OCI-LY3 (cell line): ENCODE results near the gene SH3PXD2B.

Source experiments
- H2AFZ ChIP-seq: fragments of 200-600, 300-600 bp; shearing (Covaris generic); 2 replicates; pipeline ENCODE4 v1.6.0; 2014; ENCODE audit warnings: antibody characterized with exemption, low read depth, low read length
- H3K27ac ChIP-seq: fragments of 200-600, 300-600 bp; sonication (generic); 2 replicates; pipeline ENCODE4 v1.5.1; 2014; ENCODE audit warnings: mild to moderate bottlenecking, low read length, moderate library complexity, mixed read lengths
- H3K27me3 ChIP-seq: fragments of 200-600, 300-600 bp; sonication (generic); 2 replicates; pipeline ENCODE4 v1.6.1; 2014; ENCODE audit warnings: low read depth, low read length, mixed read lengths
- H3K36me3 ChIP-seq: fragments of 200-600, 300-600 bp; sonication (generic); replicated peaks from 2 replicates; pipeline ENCODE3; 2014; ENCODE audit warnings: low read depth, low read length, mixed read lengths
- H3K4me1 ChIP-seq: fragments of 300-600, 200-600 bp; sonication (generic); 2 replicates; pipeline ENCODE4 v1.6.1; 2014; ENCODE audit warnings: low read length, mixed read lengths
- H3K4me2 ChIP-seq: fragments of 200-600, 300-600 bp; sonication (generic); 2 replicates; pipeline ENCODE4 v1.6.1; 2014; ENCODE audit warnings: low read length, mixed read lengths
- H3K4me3 ChIP-seq: fragments of 300-600, 200-600 bp; sonication (generic); 2 replicates; pipeline ENCODE4 v1.5.1; 2014; ENCODE audit warnings: antibody characterized with exemption, mild to moderate bottlenecking, low read length, moderate library complexity
- H3K79me2 ChIP-seq: fragments of 300-600, 200-600 bp; shearing (Covaris generic); 2 replicates; pipeline ENCODE4 v1.6.1; 2014; ENCODE audit warnings: mild to moderate bottlenecking, low read length, mixed read lengths
- H3K9ac ChIP-seq: fragments of 300-600, 200-600 bp; shearing (Covaris generic); 2 replicates; pipeline ENCODE4 v1.6.0; 2014; ENCODE audit warnings: mild to moderate bottlenecking, low read length, moderate library complexity
- H3K9me3 ChIP-seq: fragments of 200-600, 300-600 bp; shearing (Covaris generic); 2 replicates; pipeline ENCODE4 v1.6.1; 2014; ENCODE audit warnings: low read length, mixed read lengths; ENCODE audit not compliant: insufficient read depth
- H4K20me1 ChIP-seq: fragments of 200-600, 300-600 bp; sonication (generic); 2 replicates; pipeline ENCODE4 v1.6.1; 2016; ENCODE audit warnings: low read length, mixed read lengths; ENCODE audit not compliant: insufficient read depth
- CTCF ChIP-seq: fragments of 200-600, 300-600 bp; sonication (generic); IDR thresholded peaks from 2 replicates; pipeline ENCODE4 v1.5.1; 2014; ENCODE audit warnings: antibody characterized with exemption, low read length, low read depth
- EZH2phosphoT487 ChIP-seq: fragments of 200-600 bp; shearing (Covaris generic); IDR thresholded peaks from 2 replicates; pipeline ENCODE4 v1.6.1; 2018; ENCODE audit warnings: antibody characterized with exemption, mixed run types, low read depth

Gene SH3PXD2B

GRCh38 chr5:172478256-172478655, 23.9 kb upstream of the SH3PXD2B start:
- H3K4me1 ChIP-seq, result no peaks in the 10 kb centered on the region
- H3K4me2 ChIP-seq, result no peak overlapping the region
- no peaks in the 10 kb centered on the region for H3K9me3 ChIP-seq
- no peak overlapping the region for H3K27ac ChIP-seq
- no peaks in the 10 kb centered on the region for H4K20me1 ChIP-seq
- H3K9ac ChIP-seq, result no peak overlapping the region
- no peak overlapping the region for H2AFZ ChIP-seq
- H3K79me2 ChIP-seq, result no peaks in the 10 kb centered on the region
- H3K27me3 ChIP-seq, result peaks cover 9% of the 10 kb centered on the region
- TF ChIP-seq CTCF, result no peak
- no peak for TF ChIP-seq EZH2phosphoT487
- H3K36me3 ChIP-seq, result no peaks in the 10 kb centered on the region
- H3K4me3 ChIP-seq, result no peak overlapping the region

GRCh38 chr5:172477466-172477865, 23.1 kb upstream of the SH3PXD2B start:
- H3K4me1 ChIP-seq, result no peaks in the 10 kb centered on the region
- H3K9ac ChIP-seq, result no peak overlapping the region
- no peaks in the 10 kb centered on the region for H3K9me3 ChIP-seq
- no peaks in the 10 kb centered on the region for H4K20me1 ChIP-seq
- no peak overlapping the region for H3K4me2 ChIP-seq
- TF ChIP-seq EZH2phosphoT487, result no peak
- TF ChIP-seq CTCF, result no peak
- H3K4me3 ChIP-seq, result no peak overlapping the region
- H2AFZ ChIP-seq, result no peak overlapping the region
- peaks cover 12% of the 10 kb centered on the region for H3K27me3 ChIP-seq
- no peak overlapping the region for H3K27ac ChIP-seq
- no peaks in the 10 kb centered on the region for H3K79me2 ChIP-seq
- no peaks in the 10 kb centered on the region for H3K36me3 ChIP-seq

- no peak for TF ChIP-seq CTCF
- TF ChIP-seq EZH2phosphoT487, result no peak
- Histone ChIP-seq H3K4me2 (no peak overlapping the region), H3K9ac (no peak overlapping the region), H3K36me3 (no peaks in the 10 kb centered on the region), H2AFZ (no peak overlapping the region), H4K20me1 (no peaks in the 10 kb centered on the region), H3K27ac (no peak overlapping the region), H3K4me1 (no peaks in the 10 kb centered on the region), H3K4me3 (no peak overlapping the region), H3K27me3 (peaks cover 26% of the 10 kb centered on the region), H3K9me3 (no peaks in the 10 kb centered on the region), H3K79me2 (no peaks in the 10 kb centered on the region)
These were observed 20.0 kb upstream of the SH3PXD2B start for GRCh38 chr5:172474293-172474692.

GRCh38 chr5:172473427-172473826, 19.1 kb upstream of the SH3PXD2B start:
- H3K9ac ChIP-seq, result no peak overlapping the region
- H3K4me3 ChIP-seq, result no peak overlapping the region
- H3K36me3 ChIP-seq, result no peaks in the 10 kb centered on the region
- H3K27ac ChIP-seq, result no peak overlapping the region
- no peaks in the 10 kb centered on the region for H3K4me1 ChIP-seq
- H3K27me3 ChIP-seq, result peaks cover 33% of the 10 kb centered on the region
- H3K79me2 ChIP-seq, result no peaks in the 10 kb centered on the region
- H3K4me2 ChIP-seq, result no peak overlapping the region
- H3K9me3 ChIP-seq, result no peaks in the 10 kb centered on the region
- no peaks in the 10 kb centered on the region for H4K20me1 ChIP-seq
- no peak for TF ChIP-seq EZH2phosphoT487
- no peak for TF ChIP-seq CTCF
- no peak overlapping the region for H2AFZ ChIP-seq
